ENCODE results near the gene MAP2K5.
A peak's percentile ranks its signal among the peaks of the same experiment; 100 is the strongest.

MAP2K5 gene

DNA sequence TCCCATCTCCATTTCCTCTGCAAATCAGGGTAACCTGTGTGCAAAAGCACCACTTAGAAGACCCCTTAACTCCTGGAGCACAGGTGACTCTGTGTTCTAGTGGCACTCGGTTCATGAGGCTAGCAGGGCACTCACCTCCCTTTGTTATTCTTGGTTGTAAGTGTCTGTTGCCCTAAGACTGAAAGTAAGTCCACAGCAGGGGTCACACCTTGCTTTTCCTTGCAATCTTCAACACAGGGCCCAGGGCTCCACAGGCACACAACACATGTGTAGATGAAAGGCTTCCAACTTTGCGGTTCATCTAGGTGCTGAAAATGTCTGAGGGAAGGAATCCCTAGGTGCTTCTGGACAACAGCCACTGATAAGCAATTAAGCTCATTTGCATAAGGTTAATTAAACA is 294.5 kb downstream of the MAP2K5 start:
- no peak for DNase-seq (ENCODE audit: low read depth in 3 of 3)

DNA sequence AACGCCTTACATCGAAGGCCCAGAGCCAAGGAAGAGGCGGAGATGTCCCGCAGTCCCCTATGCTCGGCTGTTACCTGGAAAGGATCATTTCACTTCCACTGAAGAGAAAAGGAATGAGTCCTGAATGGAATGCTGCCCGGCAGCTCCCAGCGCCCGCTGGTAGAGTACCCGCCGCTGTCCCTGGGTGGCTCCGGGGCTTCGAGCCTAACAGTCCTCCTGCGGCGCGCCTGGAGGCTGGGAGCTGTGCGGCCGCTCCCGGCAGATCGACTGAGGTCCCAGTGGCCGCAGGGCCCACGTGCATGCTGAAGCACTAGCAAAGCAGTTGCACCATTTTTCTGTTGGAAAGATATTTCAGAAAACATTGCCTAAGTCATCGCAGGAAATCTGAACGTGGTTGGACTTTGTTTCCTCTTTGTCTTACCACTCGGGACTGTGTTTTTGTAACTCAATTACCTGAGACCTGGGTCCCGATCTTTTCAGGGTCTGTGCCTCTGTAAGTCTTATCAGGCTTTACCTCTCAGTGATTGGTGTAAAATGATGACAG is 296.4 kb downstream of the MAP2K5 start:
- no peak for DNase-seq (ENCODE audit: low read depth in 3 of 3)

DNA sequence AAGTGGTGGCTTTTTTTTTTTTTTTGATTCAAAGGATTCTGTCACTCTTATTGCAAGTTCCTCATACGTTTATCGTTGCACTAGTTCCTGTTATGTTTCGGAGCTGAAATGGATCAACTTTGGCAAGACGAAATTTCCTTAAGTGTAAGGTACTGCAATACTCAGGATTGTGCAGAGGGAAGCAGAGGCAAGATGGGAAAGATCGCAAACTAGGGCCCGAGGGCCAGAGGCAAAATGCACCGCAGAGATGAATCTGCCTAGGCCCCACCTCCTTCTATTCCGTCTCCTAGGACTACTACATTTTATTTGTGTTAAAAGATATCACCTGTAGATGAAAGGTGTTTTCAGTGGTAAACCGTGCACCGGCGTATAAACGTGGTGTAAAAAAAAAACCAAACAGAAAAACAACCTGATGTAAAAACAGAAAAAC is 297.0 kb downstream of the MAP2K5 start:
- DNase-seq (ENCODE audit: low read depth in 3 of 3), result no peak

DNA sequence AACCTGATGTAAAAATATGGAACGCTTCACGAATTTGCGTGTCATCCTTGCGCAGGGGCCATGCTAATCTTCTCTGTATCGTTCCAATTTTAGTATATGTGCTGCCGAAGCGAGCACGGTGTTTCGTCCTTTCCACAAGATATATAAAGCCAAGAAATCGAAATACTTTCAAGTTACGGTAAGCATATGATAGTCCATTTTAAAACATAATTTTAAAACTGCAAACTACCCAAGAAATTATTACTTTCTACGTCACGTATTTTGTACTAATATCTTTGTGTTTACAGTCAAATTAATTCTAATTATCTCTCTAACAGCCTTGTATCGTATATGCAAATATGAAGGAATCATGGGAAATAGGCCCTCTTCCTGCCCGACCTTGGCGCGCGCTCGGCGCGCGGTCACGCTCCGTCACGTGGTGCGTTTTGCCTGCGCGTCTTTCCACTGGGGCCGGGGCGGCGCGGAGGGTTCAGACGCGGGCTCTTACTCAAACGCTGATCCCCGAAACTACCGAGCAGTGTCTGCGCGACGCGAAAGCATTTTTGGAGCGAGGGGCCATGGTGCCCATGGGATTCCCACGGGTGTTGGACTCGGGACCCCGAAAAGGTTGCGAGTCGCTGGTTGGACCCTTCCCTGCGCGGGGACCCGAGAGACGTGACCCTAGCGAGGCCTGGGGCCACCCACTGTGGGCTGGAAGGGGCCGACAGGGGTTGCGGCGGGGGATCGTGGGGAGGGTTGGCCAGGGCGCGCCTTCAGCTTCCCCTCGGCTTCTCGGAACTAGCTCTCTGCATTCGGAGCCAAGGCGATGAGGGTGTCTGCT is 297.6 kb downstream of the MAP2K5 start, which contains the start of gene RNU6-1:
TSS of gene RNU6-1 (minus strand) at position 117 of the 820 bp plus-strand sequence.
- peak; percentile 86 to 94 (median 93) for DNase-seq (ENCODE audit: low read depth in 3 of 3)

DNA sequence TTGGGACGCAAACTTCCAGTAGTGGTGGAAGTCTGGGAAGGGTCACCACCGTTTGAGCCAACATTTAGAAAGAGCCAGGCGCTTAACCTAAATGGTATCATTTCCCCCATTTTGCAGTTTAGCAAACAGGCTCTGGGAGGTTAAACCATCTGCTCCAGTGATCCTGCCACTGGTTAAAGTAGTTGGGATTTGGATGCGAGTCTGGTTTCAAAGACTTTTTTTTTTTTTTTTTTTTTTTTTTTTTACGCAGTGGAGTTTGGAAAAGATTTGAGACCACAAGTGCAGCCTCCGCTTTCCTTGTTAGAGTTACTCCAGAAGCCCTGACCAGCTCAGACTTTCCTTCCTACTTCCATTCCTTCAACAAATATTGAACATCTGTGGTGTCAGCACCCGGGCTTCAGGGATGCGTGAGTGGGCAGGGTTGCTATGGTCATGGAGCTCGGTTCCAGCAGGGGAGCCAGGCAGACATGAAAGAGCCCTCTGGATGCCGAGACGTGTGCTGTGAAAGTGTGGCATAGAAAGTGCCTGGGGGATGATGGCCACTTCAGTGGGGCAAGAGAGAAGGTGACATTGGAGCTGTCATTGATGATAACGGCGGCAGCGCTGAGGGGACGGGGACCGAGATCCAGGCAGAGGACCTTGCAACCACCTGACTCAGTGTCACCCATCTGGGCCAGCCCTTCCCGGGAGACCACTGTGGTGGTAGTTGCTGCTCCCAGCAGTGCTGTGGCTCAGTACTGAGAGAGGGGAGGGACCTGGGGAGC is 298.4 kb downstream of the MAP2K5 start:
- no peak for DNase-seq (ENCODE audit: low read depth in 3 of 3)

DNA sequence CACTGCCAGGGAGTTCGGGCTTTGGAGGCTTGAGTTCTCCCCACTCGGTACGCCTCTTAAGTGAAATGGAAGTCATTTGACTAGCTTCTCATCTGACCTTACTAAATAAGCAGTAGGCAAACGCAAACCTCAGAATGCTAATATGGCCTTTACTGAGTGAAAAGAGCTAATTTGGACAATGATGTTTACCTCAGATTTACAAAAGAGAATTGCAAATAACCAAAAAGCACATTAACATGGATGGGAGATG is 298.9 kb downstream of the MAP2K5 start:
- no peak for DNase-seq (ENCODE audit: low read depth in 3 of 3)

DNA sequence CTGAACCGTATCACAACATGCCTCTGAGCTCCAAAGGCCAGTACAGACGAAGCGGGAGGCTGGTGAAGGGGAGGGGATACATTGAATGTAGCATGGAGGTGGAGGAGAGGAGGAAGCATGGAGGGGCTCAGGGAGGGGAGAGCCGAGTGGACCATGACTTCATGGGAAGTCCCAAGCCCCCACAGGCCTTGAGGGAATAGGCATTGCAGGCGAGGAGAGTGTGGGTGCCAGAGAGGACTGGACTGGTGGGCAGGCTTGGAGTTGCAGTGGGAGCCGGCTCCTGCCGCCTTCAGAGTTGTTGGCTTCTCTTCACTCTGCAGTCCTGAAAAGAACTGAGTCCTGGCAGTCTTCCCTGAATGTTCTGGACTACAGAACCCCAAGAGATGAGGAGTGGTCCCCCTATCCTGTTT is 300.6 kb downstream of the MAP2K5 start:
- DNase-seq (ENCODE audit: low read depth in 3 of 3), result no peak

DNA sequence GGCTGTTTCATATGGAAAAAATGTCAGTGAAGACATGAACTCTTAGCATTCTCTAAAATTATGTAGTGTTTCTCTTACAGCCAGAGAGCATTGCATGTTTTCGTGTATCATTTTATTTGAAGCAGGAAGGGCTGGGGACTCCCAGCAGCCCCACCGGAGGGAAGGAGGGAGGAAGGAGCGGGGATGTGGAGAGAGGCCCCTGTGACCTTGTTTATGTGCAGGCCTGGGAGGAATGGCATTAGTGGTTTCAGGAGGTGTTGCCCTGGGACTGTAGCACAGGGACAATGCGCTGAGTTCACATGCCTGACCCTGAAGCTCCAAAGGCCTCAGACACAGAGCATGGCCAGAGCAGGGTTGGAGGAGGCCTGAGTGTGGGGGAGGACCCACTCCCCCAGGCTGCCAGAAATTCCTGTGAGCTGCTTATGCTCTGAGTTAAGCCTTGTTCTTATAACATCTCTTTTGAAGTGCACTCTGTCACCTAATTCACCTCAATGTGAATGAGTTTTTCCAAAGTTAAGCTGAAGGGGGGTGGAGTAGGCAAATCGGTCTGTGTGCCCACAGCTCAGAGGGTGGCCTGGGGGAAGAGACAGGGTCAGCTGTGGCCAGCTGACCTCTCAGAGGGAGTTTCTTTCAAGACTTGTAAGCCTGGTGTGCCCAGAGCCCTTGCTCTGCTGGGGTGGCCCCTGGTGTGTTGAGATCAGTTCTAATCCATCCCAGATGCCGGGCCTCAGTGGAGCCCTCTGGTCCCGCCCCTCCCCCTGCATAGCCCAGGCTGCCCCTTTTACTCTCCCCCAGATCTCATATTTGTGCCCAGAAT is 301.3 kb downstream of the MAP2K5 start:
- DNase-seq (ENCODE audit: low read depth in 3 of 3), result no peak

DNA sequence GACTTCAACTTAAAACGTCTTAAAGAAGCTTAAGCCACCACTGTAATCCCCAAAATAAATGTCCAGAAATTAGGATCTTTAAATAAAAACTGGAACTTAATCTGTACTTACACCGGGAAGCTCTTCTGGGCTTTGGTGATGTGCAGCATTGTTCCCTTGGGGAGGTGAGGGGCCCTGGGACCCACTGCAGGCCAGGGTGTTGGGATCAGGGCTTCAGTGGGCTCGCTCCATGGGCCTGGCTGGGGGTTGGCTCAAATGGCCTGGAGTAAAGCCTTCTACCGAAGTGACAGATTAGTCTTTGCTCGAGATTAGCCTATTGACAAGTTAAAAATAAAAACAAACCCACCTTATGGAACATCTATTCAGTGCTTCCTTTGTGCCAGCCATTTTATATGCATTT is 303.5 kb downstream of the MAP2K5 start:
- no peak for DNase-seq (ENCODE audit: low read depth in 3 of 3)

DNA sequence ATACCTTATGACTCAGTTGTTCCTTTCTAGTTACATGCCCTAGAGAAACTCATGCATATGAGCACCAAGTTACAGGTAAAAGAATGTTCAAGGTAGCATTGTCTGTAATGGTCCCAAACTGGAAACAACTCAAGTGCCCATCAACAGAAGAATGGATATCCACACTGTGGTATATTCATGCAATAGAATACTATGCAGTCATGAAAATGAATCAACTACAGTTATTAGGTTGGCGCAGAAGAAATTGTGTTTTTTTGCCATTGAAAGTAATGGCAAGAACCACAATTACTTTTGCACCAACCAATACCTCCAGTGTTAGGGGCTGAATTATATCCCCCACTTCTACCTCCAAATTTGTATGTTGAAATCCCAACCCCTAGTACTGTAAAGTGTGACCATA is 307.0 kb downstream of the MAP2K5 start:
- DNase-seq (ENCODE audit: low read depth in 3 of 3), result no peak

DNA sequence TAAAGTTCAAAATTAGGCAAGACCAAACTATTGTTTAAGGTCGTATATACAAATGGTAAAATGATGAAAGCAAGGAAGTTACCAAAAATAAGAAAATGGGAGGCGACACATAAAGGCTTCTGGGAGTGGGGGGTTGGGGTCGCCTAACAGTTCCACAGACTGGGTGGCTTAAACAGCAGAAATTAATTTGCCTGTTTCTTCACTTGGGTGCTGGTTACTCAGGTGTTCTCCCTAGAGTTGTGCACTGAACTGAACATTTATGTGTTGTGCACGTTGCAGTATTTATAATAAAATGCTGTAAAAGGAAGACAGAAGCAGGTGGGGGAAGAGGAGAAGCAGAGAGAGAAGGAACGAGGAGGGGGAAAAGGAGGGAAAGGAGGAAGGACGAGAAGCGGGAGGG is 307.8 kb downstream of the MAP2K5 start:
- no peak for DNase-seq (ENCODE audit: low read depth in 3 of 3)

DNA sequence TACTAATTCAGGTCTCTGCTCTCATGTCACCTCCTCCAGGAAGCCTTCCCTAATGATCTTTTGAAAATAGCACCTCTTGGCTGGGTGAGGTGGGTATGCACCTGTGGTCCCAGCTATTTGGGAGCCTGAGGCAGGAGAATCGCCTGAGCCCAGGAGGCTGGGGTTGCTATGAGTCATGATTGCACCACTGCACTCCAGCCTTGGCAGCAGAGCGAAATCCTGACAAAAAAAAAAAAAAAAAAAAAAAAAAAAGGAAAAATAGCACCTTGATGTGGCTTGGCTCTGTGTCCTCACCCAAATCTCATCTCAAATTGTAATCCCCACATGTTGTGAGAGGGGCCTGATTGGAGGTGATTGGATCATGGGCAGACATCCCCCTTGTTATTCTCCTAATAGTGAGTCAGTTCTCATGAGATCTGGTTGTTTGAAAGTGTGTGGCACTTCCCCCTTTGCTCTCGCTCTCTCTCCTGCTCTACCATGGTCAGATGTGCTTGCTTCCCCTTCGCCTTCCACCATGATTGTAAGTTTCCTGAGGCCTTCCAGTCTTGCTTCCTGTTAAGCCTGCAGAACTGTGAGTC is 308.6 kb downstream of the MAP2K5 start:
- no peak for DNase-seq (ENCODE audit: low read depth in 3 of 3)

DNA sequence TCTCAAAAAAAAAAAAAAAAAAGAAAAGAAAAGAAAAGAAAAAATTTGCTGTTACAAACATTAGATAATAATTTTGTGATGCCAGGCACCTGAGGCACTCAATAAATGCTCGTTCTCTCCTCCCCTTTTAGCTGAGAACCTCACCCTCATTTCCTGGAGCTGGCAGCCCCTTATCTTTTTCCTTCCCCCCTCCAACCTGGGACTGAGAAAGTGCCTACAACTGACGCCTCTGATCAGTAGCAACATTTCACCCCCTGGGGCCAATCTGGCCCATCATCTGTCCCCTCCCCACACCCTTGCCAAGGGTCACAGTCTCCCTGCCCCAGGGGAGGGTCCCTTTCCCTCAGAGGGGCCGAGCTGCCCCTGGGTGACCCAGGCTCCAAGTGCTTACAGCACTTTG is 309.9 kb downstream of the MAP2K5 start:
- DNase-seq (ENCODE audit: low read depth in 3 of 3), result no peak

DNA sequence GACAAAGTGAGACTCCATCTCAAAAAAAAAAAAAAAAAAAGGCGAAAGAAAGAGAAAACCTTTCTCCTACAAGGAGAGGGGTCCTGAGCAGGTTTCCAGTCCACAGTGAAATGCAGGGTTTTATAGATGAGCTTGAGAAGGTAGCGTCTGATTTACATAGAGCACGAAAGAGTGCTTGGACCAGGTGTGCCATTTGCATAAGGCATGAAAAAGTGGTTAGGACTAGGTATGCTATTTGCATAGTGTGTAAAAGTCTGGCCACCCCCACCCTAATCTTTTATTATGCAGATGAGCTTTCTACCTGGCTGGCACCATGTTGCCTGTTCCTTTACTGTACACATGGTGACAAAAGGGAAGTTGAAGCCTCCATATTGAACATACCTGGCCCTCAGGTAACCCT is 311.0 kb downstream of the MAP2K5 start:
- no peak for DNase-seq (ENCODE audit: low read depth in 3 of 3)

DNA sequence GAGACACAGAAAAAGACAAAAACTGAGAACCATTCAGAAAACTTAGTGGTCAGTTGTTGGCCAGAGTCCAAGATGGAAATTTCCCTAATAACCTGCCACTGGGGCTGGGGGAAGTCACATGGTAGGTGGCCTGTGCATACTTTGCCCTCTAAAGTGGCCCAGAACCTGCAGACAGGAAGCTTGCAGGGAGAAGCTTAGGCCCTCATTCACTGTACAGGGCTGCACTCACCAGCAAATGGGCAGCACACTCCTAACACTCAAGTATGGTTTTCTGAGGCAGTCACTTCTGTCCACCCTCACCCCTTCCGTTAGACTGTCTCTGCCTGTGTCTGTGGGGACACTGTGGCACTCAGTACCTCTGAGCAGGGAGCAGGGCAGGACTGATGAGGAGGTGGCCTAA is 311.9 kb downstream of the MAP2K5 start:
- DNase-seq (ENCODE audit: low read depth in 3 of 3), result no peak

DNA sequence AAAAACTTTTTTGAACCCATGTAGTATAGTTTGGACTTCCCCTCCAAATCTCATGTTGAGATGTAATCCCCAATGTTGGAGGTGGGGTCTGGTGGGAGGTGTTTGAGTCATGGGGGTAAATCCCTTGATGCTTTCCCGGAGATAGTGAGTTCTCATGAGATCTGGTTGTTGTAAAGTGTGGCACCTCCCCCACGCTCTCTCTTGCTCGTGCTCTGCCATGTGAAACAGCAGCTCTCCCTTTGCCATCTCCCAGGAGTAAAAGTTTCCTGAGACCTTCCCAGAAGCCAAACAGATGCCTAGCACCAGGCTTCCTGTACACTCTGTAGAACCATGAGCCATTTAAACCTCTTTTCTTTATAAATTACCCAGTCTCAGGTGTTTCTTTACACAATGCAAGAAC is 313.3 kb downstream of the MAP2K5 start:
- DNase-seq (ENCODE audit: low read depth in 3 of 3), result no peak
